ENCODE data around the gene APOLD1. TPM values are rescaled to one million over a fixed set of nuclear protein-coding genes. Genes with fewer than 3 reads are reported as not detected.
A peak's percentile ranks its signal among the peaks of the same experiment; 100 is the strongest.

The APOLD1 gene
- total and polyA plus RNA-seq, 2 experiments from 2014 or later = 4.0 to 14.2 TPM

- no peaks in the 10 kb centered on the region for H3K27me3 ChIP-seq
- DNase-seq (ENCODE audit: low read depth in 1 of 2, low spot score in 1 of 2) = peak; percentile 85 to 90
- H3K9me3 ChIP-seq (ENCODE audit: low read depth) = no peaks in the 10 kb centered on the region
- peak overlapping the region; percentile 53 for H3K27ac ChIP-seq
- H3K4me3 ChIP-seq = peak overlapping the region; percentile 25
- TF ChIP-seq CTCF (IDR thresholded peaks at IDR 0.05; ENCODE audit: low read depth, low read length) = no peak
- H3K36me3 ChIP-seq = no peaks in the 10 kb centered on the region
- peaks cover 23% of the 10 kb centered on the region for H3K4me1 ChIP-seq (ENCODE audit: low read depth)
Observed at GRCh38 chr12:12786706-12787601, 1.5 kb downstream of the APOLD1 start.

GRCh38 chr12:12788131-12788530 is 2.7 kb downstream of the APOLD1 start:
- no peaks in the 10 kb centered on the region for H3K27me3 ChIP-seq
- no peak for DNase-seq (ENCODE audit: low read depth in 1 of 2, low spot score in 1 of 2)
- TF ChIP-seq CTCF (IDR thresholded peaks at IDR 0.05; ENCODE audit: low read depth, low read length) = no peak
- no peaks in the 10 kb centered on the region for H3K36me3 ChIP-seq
- H3K4me3 ChIP-seq = no peak overlapping the region
- no peaks in the 10 kb centered on the region for H3K9me3 ChIP-seq (ENCODE audit: low read depth)
- H3K4me1 ChIP-seq (ENCODE audit: low read depth) = peaks cover 30% of the 10 kb centered on the region
- no peak overlapping the region for H3K27ac ChIP-seq

- no peaks in the 10 kb centered on the region for H3K27me3 ChIP-seq
- H3K36me3 ChIP-seq = no peaks in the 10 kb centered on the region
- H3K27ac ChIP-seq = peak overlapping the region; percentile 55
- H3K4me1 ChIP-seq (ENCODE audit: low read depth) = peaks cover 30% of the 10 kb centered on the region
- H3K9me3 ChIP-seq (ENCODE audit: low read depth) = no peaks in the 10 kb centered on the region
- DNase-seq (ENCODE audit: low read depth in 1 of 2, low spot score in 1 of 2) = peak; percentile 81 to 86
- no peak overlapping the region for H3K4me3 ChIP-seq
- TF ChIP-seq CTCF (IDR thresholded peaks at IDR 0.05; ENCODE audit: low read depth, low read length) = peak; percentile 74
Observed at GRCh38 chr12:12788675-12789368, 3.4 kb downstream of the APOLD1 start.

- TF ChIP-seq CTCF (IDR thresholded peaks at IDR 0.05; ENCODE audit: low read depth, low read length) = no peak
- DNase-seq (ENCODE audit: low read depth in 1 of 2, low spot score in 1 of 2) = no peak
- no peak overlapping the region for H3K4me3 ChIP-seq
- peak overlapping the region; percentile 96 for H3K27ac ChIP-seq
- no peaks in the 10 kb centered on the region for H3K36me3 ChIP-seq
- no peaks in the 10 kb centered on the region for H3K9me3 ChIP-seq (ENCODE audit: low read depth)
- H3K27me3 ChIP-seq = no peaks in the 10 kb centered on the region
- peaks cover 30% of the 10 kb centered on the region for H3K4me1 ChIP-seq (ENCODE audit: low read depth)
Observed at GRCh38 chr12:12790956-12791355, 5.5 kb downstream of the APOLD1 start.

- peak; percentile 43 to 59 for DNase-seq (ENCODE audit: low read depth in 1 of 2, low spot score in 1 of 2)
- Histone ChIP-seq H3K4me1 (ENCODE audit: low read depth) (peaks cover 24% of the 10 kb centered on the region), H3K27me3 (no peaks in the 10 kb centered on the region), H3K36me3 (no peaks in the 10 kb centered on the region), H3K4me3 (no peak overlapping the region), H3K27ac (peak overlapping the region; percentile 96), H3K9me3 (ENCODE audit: low read depth) (no peaks in the 10 kb centered on the region)
- TF ChIP-seq CTCF (IDR thresholded peaks at IDR 0.05; ENCODE audit: low read depth, low read length) = no peak
Observed at GRCh38 chr12:12791756-12792369, 6.4 kb downstream of the APOLD1 start.

Data from cardiac muscle cell (in vitro differentiated cells and primary cell).